Endothelial cell of umbilical vein (primary cell): ENCODE data around the gene TM4SF20.

ENCODE experiments used
- EZH2 ChIP-seq: IDR thresholded peaks from 2 replicates; pipeline ENCODE4 v1.6.1; 2012; ENCODE audit warnings: borderline replicate concordance, low read depth, mild to moderate bottlenecking, moderate library complexity, low read length, inconsistent platforms; ENCODE audit not compliant: severe bottlenecking
- FOS ChIP-seq: IDR thresholded peaks from 2 replicates; pipeline ENCODE4 v1.6.1; 2011; ENCODE audit warnings: mild to moderate bottlenecking, low read length, moderate library complexity, borderline replicate concordance; ENCODE audit not compliant: insufficient read depth
- MYC ChIP-seq: IDR thresholded peaks from one replicate; pipeline ENCODE4 v1.6.1; 2011; ENCODE audit warnings: mild to moderate bottlenecking, low read depth, low read length
- POLR2A ChIP-seq: IDR thresholded peaks from 2 replicates; pipeline ENCODE4 v1.6.1; 2012; ENCODE audit warnings: low read depth, mild to moderate bottlenecking, control low read depth, low read length
- POLR2AphosphoS5 ChIP-seq: IDR thresholded peaks from 2 replicates; pipeline ENCODE4 v1.6.1; 2012; ENCODE audit warnings: low read depth, mild to moderate bottlenecking, control low read depth, low read length, moderate library complexity; ENCODE audit not compliant: insufficient read depth
- TF ChIP-seq, protein P1 (sequence below), 2 donors: IDR thresholded peaks; 1 replicate in 1 of 2; 2 replicates in 1 of 2; pipeline ENCODE4 v1.5.1; 2011; ENCODE audit warnings: low read length in 2 of 2, mild to moderate bottlenecking in 2 of 2, moderate library complexity in 2 of 2, control low read depth in 1 of 2, inconsistent platforms in 1 of 2, low read depth in 1 of 2; ENCODE audit not compliant: insufficient read depth in 1 of 2; ENCODE audit errors: extremely low read depth in 1 of 2

GRCh38 chr2:227395556-227395955, 16.4 kb upstream of the TM4SF20 start:
- TF ChIP-seq, protein P1, sequence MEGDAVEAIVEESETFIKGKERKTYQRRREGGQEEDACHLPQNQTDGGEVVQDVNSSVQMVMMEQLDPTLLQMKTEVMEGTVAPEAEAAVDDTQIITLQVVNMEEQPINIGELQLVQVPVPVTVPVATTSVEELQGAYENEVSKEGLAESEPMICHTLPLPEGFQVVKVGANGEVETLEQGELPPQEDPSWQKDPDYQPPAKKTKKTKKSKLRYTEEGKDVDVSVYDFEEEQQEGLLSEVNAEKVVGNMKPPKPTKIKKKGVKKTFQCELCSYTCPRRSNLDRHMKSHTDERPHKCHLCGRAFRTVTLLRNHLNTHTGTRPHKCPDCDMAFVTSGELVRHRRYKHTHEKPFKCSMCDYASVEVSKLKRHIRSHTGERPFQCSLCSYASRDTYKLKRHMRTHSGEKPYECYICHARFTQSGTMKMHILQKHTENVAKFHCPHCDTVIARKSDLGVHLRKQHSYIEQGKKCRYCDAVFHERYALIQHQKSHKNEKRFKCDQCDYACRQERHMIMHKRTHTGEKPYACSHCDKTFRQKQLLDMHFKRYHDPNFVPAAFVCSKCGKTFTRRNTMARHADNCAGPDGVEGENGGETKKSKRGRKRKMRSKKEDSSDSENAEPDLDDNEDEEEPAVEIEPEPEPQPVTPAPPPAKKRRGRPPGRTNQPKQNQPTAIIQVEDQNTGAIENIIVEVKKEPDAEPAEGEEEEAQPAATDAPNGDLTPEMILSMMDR (IDR thresholded peaks at IDR 0.05; ENCODE audit: extremely low read depth in 1 of 2, insufficient read depth in 1 of 2, low read depth in 1 of 2, low read length in 2 of 2): no peak
- no peak for TF ChIP-seq EZH2
- no peak for TF ChIP-seq FOS
- no peak for TF ChIP-seq POLR2A
- no peak for TF ChIP-seq POLR2AphosphoS5
- TF ChIP-seq MYC: no peak
